Measurements from ENCODE around the gene SNAPC5. TPM values are rescaled to one million over a fixed set of nuclear protein-coding genes. Genes with fewer than 3 reads are reported as not detected.
A peak's percentile ranks its signal among the peaks of the same experiment; 100 is the strongest.
"Not testable (repeated sequence)": the region's sequence is repeated elsewhere in the genome, so short reads cannot be mapped to it uniquely, and the experiment has no call there.

SNAPC5 gene
- total RNA-seq, 4 donors from 2014 or later = 22.0 to 35.8 (median 26.4) TPM

DNA sequence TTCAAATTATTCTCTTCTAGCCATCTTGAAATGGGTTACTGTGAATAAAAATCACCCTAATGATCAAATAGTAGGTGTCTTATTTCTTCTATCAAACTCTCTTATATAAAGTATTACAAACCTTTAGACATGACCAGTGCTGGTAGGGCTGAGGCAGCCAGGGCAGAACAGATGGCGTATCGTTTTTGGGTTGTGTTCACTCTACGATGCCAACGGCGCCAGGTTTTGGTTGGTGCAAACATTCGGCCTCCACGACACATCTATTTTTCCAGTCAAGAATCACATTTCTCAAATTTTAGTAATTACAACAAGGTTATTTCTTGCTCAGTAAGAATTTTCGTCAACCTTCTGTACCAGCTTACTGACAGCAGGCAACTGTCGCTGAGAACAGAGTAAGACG is 4.9 kb upstream of the SNAPC5 start:
- no peak for DNase-seq (ENCODE audit: low spot score)
- ATAC-seq (ENCODE audit: low FRiP score) = no peak
- TF ChIP-seq CTCF (IDR thresholded peaks at IDR 0.05) = no peak

DNA sequence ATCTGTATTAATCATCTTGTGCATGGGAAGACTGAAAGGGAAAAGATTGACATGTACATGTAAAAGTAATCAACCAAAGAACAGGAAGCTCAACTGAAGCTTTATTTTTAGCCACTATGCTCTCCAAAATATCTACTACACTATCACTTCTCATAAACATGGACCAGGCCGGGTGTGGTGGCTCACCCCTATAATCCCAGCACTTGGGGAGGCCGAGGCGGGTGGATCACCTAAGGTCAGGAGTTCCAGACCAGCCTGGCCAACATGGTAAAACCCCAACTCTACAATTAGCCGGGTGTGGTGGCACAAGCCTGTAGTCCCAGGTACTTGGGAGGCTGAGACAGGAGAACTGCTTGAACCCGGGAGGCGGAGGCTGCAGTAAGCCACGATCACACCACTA is 2.8 kb upstream of the SNAPC5 start:
- not testable (repeated sequence) for DNase-seq (ENCODE audit: low spot score); ATAC-seq (ENCODE audit: low FRiP score)

- DNase-seq (ENCODE audit: low spot score) (no peak), ATAC-seq (ENCODE audit: low FRiP score) (no peak)
- TF ChIP-seq CTCF (IDR thresholded peaks at IDR 0.05) = no peak
These were observed 1.2 kb upstream of the SNAPC5 start for GRCh38 chr15:66498501-66499386.

DNA sequence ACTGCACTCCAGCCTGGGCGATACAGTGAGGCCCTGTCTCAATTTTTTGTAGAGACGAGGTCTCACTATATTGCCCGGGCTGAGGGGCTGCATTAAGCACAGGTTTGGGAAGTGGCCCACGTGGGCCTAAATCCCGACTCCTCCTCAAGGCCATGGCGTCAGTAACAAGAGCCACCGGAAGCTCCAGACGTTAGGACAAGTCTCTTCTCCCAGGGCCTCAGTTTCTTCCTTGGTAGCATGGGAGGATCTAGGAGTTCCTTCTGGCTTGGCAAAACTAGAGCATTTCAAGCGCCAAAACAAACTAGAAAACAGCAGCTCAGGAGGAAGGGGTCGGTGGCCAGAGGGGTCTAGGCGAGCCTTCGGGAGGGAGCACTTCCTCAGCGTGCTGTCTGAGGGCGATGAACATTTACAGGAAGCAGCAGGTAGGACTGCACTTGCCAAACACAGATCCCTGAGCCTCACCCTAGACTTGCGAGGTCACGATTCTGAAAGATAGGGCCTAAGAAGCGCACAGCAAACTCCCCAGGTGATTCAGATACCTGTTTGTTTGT is 536 bp downstream of the SNAPC5 start:
- DNase-seq (ENCODE audit: low spot score) (no peak), ATAC-seq (ENCODE audit: low FRiP score) (peak; percentile 2)
- TF ChIP-seq CTCF (IDR thresholded peaks at IDR 0.05) = no peak

GRCh38 chr15:66494262-66494661 is 3.3 kb downstream of the SNAPC5 start:
- ATAC-seq (ENCODE audit: low FRiP score) = no peak
- TF ChIP-seq CTCF (IDR thresholded peaks at IDR 0.05) = no peak

GRCh38 chr15:66491846-66492245 is 5.7 kb downstream of the SNAPC5 start:
- no peak for TF ChIP-seq CTCF (IDR thresholded peaks at IDR 0.05)
- ATAC-seq (ENCODE audit: low FRiP score) (no peak), DNase-seq (ENCODE audit: low spot score) (no peak)

More at GRCh38 chr15:66494262-66494661, 3.3 kb downstream of the SNAPC5 start:
- no peak for DNase-seq (ENCODE audit: low spot score)

DNA sequence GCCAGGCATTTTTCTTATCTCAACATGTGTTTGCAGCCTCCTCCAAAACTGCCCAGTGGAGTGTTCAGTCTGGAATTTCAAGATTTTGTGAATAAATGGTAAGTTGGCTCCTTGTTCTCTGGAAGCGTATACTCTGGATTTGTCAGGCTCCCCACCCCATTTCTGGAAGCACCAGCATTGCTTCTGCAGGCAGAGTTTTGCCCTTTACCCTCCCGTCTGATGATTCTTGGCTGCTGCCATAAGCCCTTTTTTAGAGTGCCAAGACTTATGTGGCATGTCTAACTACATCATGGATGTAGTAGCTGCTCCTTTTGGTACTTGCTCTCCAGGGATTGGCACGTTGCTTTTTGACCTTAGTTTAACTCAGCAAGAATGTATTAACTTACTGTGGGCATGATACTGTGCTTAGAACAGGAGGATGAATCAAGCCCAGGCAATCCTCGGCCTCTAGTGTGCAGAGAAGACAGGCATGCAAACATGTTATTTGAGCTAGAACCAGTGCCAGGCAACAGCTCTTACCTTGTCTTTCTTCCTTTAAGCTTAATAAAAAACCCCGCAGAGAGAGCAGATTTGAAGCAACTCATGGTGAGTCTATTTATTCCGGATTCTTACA is 8.3 kb downstream of the SNAPC5 start:
- DNase-seq (ENCODE audit: low spot score) = no peak
- ATAC-seq (ENCODE audit: low FRiP score) = no peak
- no peak for TF ChIP-seq CTCF (IDR thresholded peaks at IDR 0.05)

Measured in omental fat pad (tissue), 4 donors.